Measurements from ENCODE around the gene PDE6A.
A peak's percentile ranks its signal among the peaks of the same experiment; 100 is the strongest.
"Not testable (repeated sequence)": the region's sequence is repeated elsewhere in the genome, so short reads cannot be mapped to it uniquely, and the experiment has no call there.

The PDE6A gene

DNA sequence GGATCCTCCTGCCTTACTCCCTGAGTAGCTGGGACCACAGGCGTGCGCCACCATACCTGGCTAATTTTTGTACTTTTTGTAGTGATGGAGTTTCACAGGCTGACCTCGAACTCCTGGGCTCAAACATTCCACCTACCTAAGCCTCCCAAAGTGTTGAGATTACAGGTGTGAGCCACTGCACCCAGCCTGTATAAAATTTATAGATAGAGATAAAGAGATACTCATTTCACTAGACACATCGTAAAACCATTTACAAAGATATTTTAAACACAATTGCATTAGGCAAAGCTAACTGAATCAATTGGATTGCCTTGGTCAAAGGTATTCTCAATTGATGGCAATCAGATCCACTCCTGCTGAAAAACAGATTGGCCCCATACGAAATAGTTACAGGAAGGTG, 52.0 kb downstream of the PDE6A start:
- DNase-seq: no peak

DNA sequence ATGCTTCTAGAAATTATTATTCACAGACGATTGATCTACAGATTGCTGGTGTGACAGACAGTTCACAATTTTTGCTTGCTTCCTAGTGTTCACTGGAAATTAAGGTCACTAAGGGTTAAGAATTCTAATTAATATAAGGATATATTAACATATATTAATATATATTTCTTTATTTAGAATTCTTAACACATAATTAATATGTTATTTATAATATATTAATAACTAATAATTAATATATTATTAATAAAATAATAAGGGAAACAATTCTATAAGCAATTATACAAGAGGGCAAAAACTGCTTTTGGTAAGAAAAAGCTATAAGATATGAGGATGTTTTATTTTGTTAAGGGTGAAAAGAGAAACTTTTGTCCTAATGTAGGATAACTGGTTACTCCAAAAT, 56.3 kb downstream of the PDE6A start:
- DNase-seq: no peak

DNA sequence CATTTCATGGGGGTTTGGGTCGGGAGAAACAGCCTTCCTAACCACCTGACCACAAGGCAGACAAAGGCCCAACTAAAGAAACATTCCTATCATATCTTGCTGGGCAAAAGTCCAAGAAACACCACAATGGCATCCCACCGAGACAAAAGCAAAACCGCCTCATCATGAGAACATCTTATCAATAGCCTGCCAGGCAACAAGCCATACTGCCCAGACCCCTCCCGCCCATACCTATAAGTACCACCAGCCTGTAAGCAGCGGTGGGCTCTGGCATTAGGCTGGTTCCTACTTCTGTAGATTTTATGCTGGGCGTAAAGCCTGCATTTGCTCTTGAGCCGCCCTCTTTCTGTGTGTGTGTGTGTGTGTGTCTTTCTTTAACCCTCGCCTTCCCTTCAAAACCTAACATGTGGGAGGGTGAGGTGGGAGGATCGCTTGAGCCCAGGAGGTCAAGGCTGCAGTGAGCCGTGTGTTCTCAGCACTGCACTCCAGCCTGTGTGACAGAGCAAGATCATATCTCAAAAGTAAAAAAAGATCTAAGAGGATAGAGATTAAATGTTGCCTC, 56.9 kb downstream of the PDE6A start:
- no peak for DNase-seq

DNA sequence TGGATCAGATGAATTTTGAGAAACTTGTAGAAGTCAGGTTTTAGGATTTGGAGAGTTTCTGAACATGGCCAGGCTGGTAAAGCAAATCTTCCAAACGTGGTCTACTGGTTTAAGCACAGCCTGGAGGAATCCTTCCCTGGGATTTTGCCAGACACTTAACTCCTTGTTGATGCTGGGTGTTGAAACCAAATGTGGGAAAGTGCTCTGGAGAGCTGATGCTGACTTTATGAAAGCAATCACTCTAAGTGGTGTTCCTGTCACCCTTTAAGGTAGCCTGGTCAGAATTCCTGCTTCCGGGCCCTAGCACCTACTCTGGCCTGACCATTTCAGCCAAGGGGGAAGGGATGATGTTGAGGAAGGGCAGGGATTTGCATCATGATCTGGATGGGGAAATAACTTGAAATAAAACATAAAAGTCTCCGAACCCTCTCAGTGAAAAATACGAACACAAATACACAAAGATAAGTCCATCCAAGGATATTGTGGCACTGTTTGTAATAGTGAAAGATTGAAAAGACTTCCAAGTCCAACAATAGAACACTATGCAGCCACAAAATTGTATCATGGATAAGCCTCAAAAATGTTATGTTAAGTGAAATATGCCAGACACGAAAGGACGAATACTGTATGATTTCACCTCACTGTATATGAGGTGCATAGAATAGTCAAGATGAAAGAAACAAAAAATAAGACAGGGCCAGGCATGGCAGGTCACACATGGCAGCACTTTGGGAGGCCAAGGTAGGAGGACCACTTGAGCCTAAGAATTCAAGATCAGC, 57.7 kb downstream of the PDE6A start:
- DNase-seq: no peak

DNA sequence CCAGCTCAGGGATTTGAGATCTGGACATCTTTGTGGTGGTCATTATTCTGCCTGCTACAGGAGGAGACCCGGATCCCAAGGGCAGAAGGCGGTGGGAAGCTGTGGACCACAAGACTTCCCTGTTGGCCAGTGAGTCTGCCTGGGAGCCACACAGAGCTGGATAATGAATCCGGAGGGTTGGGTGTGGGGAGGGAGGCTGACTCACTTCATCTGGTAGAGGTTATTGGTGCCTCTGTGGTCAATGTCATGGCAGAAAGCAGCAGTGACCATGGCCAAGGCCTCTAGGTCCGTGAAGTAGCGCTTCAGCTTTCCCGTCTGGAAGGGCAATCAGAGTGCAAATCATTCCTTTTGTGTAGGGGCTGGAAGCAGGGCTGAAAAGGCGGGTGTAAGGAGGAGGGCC, 58.5 kb downstream of the PDE6A start:
- no peak for DNase-seq

DNA sequence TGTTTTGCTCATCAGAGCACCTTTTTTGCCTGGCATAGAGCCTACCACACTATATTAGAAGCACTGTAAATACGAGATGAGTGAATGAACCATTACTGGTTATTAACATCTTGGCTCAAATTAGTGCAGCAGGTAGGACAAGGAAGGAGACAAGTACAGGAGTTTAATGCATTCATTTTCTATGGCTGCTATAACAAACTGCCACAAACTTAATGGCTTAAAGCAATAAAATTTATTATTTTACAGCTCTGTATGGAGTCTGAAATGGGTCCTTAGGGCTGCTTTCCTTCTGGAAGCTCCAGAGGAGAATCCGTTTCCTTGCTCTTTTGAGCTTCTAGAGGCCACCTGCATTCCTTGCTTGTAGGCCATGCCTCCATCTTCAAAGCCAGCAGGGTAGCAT, 59.1 kb downstream of the PDE6A start:
- DNase-seq: no peak

DNA sequence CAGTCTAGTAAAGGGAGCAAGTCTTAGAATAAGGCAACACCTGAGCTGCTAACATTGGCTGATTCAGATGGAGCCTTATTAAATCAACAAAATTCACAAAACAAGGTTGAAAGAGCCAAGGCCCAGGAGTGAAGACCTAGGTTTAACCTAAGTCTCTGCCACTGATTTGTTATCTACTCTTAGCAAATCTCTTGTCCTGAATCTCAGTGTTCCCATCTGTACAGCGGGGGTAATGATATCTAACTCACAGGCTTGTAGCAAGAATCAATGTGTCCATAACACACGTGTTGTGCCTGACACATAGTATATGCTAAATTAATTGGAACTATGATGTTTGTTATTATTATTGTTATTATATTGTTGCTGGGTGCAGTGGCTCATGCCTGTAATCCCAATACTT, 61.0 kb downstream of the PDE6A start:
- no peak for DNase-seq

DNA sequence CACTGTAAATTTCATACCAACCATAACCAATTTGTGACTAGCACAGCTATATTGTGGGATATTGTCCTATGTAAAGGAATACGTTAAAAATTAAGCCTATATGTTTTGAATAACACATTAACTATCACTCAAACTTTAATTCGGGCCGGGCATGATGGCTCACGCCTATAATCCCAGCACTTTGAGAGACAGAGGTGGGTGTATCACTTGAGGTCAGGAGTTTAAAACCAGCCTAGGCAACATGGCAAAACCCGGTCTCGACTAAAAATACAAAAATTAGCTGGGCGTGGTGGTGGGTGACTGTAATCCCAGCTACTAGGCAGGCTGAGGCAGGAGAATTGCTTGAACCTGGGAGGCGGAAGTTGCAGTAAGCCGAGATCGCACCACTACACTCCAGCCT, 62.0 kb downstream of the PDE6A start:
- DNase-seq: not testable (repeated sequence)

DNA sequence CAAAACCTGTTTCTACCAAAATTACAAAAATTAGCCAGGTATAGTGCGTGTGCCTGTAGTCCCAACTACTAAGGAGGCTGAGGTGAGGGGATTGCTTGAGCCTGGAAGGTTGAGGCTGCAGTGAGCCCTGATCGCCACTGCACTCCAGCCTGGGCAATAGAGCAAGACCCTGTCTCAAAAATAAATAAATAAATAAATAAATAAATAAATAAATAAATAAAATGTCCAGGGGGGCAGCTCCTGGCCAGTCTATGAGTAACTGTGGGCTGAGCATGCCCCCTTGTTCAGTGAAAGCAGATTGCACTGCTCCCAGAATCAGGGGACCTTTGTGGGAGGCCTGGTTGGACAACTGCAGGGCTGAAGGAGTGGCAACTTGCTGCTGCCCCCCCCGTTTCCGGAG, 62.7 kb downstream of the PDE6A start:
- no peak for DNase-seq

DNA sequence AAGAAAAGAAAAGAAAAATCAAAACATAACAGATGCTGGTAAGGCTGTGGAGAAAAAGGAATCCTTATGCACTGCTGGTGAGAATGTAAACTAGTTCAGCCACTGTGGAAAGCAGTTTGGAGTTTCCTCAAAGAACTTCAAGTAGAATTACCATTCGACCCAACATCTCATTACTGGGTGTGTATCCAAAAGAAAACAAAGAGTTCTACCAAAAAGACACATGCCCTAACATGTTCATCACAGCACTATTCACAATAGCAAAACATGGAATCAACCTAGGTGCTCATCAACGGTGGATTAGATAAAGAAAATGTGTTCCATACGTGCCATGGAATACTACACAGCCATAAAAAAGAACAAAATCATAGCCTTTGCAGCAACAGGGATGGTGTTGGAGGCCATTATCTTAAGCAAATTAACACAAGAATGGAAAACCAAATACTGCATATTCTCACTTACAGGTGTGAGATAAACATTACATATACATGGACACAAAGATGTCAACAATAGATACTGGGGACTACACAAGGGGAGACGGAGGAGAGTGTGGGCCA, 63.4 kb downstream of the PDE6A start:
- no peak for DNase-seq

DNA sequence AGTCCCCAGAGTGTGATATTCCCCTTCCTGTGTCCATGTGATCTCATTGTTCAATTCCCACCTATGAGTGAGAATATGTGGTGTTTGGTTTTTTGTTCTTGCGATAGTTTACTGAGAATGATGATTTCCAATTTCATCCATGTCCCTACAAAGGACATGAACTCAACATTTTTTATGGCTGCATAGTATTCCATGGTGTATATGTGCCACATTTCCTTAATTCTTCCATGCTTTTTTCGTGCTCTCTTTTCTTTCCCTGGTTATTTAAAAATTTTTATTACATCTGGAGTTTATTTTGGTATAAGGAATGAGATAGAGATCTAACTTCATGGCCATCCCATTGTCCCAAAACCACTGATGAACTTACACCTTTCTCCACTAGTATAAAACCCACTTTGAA, 65.0 kb downstream of the PDE6A start:
- DNase-seq: not testable (repeated sequence)

DNA sequence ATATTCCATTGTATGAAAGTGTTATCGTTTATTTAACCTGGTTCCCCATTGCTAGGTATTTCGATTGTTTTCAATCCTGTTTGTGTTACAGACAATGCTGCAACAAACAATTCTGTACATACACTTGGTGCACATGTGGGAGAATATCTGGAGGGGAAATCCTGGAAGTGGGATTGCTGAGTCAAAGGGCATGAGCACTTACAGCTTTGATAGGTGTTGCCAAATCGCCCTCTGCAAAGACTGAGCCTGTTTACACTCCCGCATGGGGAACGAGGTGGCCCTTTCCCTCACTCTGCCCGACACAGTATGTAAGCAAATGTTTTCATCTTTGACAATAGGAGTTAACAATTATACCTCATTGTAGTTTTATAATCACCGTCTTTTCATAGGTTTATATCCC, 66.2 kb downstream of the PDE6A start:
- DNase-seq: no peak

DNA sequence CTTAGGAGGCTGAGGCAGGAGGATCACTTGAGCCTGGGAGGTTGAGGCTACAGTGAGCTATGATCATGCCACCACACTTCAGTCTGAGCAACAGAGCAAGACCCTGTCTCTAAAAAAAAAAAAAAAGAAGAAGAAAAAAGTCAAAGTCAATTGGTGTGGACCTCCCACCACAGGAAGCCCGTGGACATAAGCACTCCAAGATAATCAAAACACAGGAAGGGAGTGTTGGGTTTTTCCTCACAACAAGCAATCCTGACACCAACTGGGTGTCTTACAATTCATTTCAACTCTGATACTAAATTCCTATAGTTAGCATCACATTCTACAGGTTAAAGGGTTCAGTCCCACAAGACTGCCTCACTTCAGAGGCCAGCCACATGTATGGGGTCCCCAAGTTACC, 70.7 kb downstream of the PDE6A start:
- no peak for DNase-seq

DNA sequence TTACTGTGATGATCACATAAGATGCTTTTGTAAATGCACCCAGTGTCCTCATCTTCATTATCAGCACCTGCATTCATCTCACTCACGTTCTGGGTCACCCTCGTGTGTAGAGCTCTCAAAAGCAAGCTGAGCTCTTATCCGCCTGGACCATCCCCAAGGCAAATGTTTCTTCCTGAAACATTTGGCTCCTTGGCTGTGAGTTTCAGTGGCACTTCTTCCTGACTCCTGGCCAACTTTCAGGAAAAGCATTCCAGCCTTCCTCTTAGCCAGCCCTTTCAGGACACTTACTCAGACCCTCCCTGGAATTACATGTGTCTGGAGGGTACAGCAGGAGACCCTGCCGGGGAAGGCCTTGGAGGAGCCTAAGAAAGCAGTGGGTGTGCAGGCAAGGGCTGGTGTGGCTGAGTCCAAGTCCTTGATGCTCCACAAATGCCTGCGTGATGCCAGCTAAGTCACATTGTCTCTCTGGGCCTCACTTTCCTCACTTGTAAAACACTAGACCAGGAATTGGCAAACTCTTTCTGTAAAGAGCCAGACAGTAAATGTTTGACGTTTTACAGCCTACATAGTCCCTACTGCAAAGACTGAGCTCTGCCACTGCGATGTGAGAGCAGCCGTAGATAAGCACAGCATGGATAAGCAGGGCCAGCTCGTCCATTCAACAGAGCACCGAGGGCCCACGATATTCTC, 72.1 kb downstream of the PDE6A start:
- DNase-seq: no peak

DNA sequence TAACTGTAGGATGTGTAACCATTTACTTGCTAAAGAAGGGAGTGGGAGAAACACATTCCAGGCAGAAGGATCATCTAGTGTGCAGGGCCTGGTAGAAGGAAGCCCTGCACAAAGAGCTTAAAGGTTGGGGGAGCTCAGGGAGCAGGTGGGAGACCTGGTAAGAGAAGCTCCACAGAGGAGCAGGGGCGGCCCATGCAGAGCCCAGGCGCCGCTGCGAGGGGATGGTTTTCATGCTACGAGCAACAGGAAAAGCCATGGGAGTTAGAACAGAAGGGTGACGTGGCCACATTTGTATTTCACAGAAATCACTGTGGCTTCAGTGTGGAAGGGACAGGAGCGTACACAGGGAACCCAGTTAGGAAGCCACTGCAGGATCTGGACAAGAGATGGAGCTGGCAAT, 73.1 kb downstream of the PDE6A start:
- DNase-seq: no peak

DNA sequence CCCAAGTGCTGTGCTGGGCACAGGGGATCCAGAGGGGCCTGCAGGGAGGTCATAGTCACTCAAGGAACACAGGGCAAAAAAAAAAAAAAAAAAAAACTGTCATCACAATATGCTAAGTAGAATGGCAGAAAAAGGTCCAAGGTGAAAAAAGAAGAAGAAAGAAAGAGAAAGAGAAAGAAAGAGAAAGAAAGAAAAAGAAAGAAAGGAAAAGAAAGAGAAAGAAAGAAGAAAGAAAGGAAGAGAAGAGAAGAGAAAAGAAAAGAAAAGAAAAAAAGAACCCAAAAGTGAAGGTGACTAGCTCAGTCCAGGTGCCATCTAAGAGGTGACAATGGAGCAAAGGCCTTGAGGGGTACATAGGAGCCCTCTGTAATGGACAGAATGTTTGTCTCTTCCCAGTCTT, 73.9 kb downstream of the PDE6A start:
- DNase-seq: no peak

DNA sequence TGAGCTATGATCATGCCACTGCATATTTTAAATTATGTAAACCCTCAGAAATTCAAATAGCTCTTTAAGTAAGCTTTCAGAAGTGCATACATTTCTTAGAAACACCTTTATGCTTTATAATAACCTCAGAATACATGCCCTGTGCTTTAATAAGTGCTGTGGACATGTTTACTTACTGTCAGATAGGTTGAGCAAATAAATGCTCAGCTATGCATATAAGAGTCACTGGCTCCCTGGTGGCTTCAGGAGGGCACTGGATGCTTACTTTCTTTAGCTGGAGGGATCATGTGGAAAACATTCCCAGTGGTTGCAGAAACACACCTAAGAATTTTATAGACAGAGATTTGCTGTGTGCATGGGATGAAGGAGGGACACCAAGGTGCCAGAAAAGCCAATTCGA, 74.4 kb downstream of the PDE6A start:
- no peak for DNase-seq

DNA sequence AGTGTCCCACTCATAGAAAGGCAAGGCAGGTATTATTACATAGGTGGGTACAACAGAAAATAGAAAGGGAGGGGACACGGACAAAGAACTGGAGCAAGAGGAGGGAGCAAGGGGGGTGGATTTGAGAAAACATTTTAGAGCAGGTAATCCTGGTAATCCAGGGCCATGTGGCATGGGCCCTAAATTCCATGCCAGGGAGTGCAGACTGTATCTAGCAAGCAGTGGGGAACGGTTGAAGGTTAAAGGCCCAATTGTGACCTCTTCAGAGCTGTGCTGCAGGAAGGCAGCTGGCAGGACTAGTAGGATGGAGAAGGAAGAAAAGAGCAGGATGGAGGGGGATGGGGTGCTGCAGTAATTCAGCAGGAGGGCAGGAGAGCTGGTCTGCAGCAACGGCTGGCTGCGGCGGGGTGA, 75.2 kb downstream of the PDE6A start:
- no peak for DNase-seq

DNA sequence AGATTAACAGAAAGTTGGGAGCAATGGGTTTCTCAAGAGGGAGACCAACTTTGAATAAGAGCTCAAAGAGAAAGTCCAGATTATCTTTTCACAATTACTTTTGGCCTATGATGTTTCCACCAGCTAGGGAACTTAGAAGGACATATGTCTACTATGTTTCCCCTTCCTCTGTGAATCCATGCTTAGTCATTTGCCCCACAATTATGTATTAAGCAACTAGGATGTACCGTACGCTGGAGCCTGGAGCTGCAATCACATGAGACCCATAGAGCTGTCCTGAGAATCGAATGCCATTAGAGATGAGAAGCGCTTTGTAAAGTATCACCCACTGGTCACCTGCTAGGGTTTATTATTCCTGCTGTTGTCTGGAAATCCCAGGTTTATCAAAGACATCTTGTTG, 78.8 kb downstream of the PDE6A start:
- no peak for DNase-seq

DNA sequence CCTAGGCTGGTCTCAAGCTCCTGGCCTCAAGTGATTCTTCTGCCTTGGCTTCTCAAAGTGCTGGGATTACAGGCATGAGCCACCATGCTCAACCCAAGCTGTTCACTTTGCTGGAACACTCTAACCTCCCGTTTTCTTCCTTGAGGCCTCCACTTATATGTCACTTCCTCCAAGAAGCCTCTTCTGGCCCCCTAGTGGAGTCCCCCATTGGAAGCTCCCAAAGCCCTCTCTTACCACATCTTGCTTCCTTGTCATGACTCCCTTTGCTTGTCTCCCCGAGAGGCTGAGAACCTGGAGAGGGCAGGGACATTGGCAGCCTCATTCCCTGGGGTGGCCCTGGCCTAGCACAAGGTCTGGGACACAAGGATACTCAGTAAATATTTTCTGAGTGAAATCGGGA, 80.8 kb downstream of the PDE6A start:
- DNase-seq: no peak

DNA sequence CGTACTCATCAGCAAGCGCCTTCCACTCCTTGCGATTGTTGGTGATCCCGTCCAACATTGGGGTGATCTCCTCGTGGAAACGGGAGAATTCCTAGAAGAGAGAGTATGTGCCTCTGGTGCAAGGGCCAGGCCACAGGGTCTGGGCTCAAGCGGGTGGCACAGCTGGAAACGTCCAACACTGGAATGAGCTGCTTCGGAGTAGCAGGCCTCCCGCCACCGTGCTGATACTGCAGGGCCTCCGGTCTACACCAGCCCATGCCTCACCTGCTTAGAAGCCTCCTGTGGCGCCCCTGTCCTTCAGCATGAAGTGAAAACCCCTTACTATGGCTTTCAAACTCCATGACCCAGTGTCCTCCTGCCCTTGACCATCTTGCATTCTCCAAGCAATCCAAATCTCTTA, 81.4 kb downstream of the PDE6A start:
- no peak for DNase-seq

DNA sequence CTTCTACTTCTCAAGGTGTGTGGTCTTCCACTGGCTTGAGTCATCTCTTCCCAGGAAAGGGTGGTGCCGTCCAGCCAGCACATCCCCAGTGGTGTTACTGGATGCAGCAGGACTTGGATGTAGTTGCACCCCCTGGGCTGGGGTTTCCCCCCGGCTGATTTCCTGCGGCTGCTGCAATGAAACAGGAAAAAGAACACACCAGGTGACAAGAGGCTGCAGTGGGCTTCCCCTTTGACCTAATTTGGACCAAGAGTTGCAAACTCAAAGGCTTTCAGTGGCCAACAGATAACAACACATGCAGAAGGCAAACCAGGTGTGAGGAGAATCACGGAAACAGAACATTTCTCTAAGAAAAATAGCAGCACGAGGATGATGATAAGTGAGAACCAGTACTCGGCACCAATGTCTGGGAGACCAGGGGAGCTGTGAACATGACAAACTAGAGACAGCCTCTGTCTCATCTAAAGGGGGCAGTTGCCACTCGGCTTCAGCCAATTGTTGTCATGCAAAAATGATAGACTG, 83.7 kb downstream of the PDE6A start:
- peak; percentile 3 to 14 for DNase-seq

DNA sequence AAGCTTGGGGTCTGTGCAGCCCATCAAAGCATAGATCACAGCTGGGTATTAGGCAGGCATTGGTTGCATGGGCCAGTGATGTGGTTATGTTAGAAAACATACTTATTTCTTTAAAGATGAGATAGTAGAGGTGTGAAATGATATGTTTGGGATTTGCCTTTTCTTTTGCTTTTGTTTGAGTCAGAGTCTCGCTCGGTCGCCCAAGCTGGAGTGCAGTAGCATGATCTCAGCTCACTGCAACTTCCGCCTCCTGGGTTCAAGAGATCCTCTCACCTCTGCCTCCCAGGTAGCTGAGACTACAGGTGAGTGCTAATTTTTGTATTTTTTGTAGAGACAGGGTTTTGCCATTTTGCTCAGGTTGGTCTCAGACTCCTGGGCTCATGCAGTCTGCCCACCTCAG, 84.8 kb downstream of the PDE6A start:
- DNase-seq: no peak

DNA sequence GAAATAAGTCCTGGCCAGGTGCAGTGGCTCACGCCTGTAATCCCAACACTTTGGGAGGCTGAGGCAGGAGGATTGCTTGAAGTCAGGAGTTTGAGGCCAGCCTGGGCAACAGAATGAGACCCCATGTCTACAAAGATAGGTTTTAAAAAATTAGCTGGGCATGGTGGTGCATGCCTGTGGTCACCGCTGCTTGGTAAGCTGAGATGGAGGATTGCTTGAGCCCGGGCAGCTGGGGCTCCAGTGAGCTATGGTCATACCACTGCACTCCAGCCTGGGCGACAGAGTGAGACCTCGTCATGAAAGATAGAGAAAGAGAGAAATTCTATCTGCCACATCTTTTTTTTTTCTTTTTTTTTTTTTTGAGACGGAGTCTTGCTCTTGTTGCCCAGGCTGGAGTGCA, 86.1 kb downstream of the PDE6A start:
- DNase-seq: not testable (repeated sequence)

All from activated CD4-positive, alpha-beta T cell treated with anti-CD3 and anti-CD28 coated beads, Interleukin-2, amount 50 U/mL, for 48 hours (primary cell).